ENCODE results near the gene ZNF516. TPM values are rescaled to one million over a fixed set of nuclear protein-coding genes. Genes with fewer than 3 reads are reported as not detected.

The ZNF516 gene
- total and polyA plus RNA-seq, 2 of the 13 experiments (the other 11 are each of a cell fraction or from before 2014, with no cell fraction given) = 16.6 to 18.7 TPM

GRCh38 chr18:76348267-76349066 is 146.6 kb downstream of the ZNF516 start (continued):
- TF ChIP-seq ZNF276 (CRISPR knock-in tag; IDR thresholded peaks at IDR 0.05; ENCODE audit: low read depth) = no peak
- no peak for TF ChIP-seq TARDBP (CRISPR knock-in tag; IDR thresholded peaks at IDR 0.05)
- no peak for TF ChIP-seq MED8 (CRISPR knock-in tag; IDR thresholded peaks at IDR 0.05; ENCODE audit: insufficient replicate concordance)
- TF ChIP-seq ZBTB7B (CRISPR knock-in tag; IDR thresholded peaks at IDR 0.05) = peak; percentile 78
- TF ChIP-seq GMEB2 (CRISPR knock-in tag; IDR thresholded peaks at IDR 0.05; ENCODE audit: low read depth) = no peak
- no peak for TF ChIP-seq RFXAP (CRISPR knock-in tag; IDR thresholded peaks at IDR 0.05; ENCODE audit: borderline replicate concordance)
- TF ChIP-seq ATF1 (CRISPR knock-in tag; IDR thresholded peaks at IDR 0.05) = no peak
- no peak for TF ChIP-seq HOXA7 (CRISPR knock-in tag; IDR thresholded peaks at IDR 0.05)
- TF ChIP-seq ZNF224 (CRISPR knock-in tag; IDR thresholded peaks at IDR 0.05) = no peak
- TF ChIP-seq SALL2 (CRISPR knock-in tag; IDR thresholded peaks at IDR 0.05) = no peak
- no peak for TF ChIP-seq SNAPC5 (CRISPR knock-in tag; IDR thresholded peaks at IDR 0.05; ENCODE audit: borderline replicate concordance)
- no peak for TF ChIP-seq SCMH1 (CRISPR knock-in tag; IDR thresholded peaks at IDR 0.05; ENCODE audit: borderline replicate concordance)
- no peak for TF ChIP-seq NPAS2 (CRISPR knock-in tag; IDR thresholded peaks at IDR 0.05; ENCODE audit: borderline replicate concordance)
- no peak for TF ChIP-seq FOXP1 (IDR thresholded peaks at IDR 0.05)
- peak; percentile 42; the same call in 1 of the 2 replicates for TF ChIP-seq FOXP1 (CRISPR knock-in tag; IDR thresholded peaks at IDR 0.05)
- TF ChIP-seq RNF2 (conservative IDR thresholded peaks at IDR 0.05; ENCODE audit: low read depth) = 0 out of 2 replicates have a peak, but pooled peaks have one; percentile 36
- peak; percentile 21; the same call in 1 of the 2 replicates for TF ChIP-seq ETV5 (CRISPR knock-in tag; IDR thresholded peaks at IDR 0.05; ENCODE audit: borderline replicate concordance)
- TF ChIP-seq ZSCAN20 (CRISPR knock-in tag; IDR thresholded peaks at IDR 0.05; ENCODE audit: borderline replicate concordance) = no peak
- TF ChIP-seq FOSL2 (CRISPR knock-in tag; IDR thresholded peaks at IDR 0.05) = peak; percentile 36; the same call in 1 of the 2 replicates
- peak; percentile 52; the same call in 1 of the 2 replicates for TF ChIP-seq MYC (CRISPR knock-in tag; IDR thresholded peaks at IDR 0.05; ENCODE audit: borderline replicate concordance)
- no peak for TF ChIP-seq DR1 (CRISPR knock-in tag; IDR thresholded peaks at IDR 0.05)
- TF ChIP-seq DMAP1 (CRISPR knock-in tag; IDR thresholded peaks at IDR 0.05) = peak; percentile 42; the same call in 1 of the 2 replicates
- no peak for TF ChIP-seq ZNF740 (CRISPR knock-in tag; IDR thresholded peaks at IDR 0.05)
- TF ChIP-seq ZNF274 (CRISPR knock-in tag; IDR thresholded peaks at IDR 0.05) = peak; percentile 62; the same call in 1 of the 2 replicates
- no peak for TF ChIP-seq CCAR2 (optimal IDR thresholded peaks at IDR 0.05; ENCODE audit: low read depth, low read length)
- no peak for TF ChIP-seq ZNF33B (CRISPR knock-in tag; IDR thresholded peaks at IDR 0.05)
